ENCODE measurements around the gene BRD3OS. TPM values are rescaled to one million over a fixed set of nuclear protein-coding genes. Genes with fewer than 3 reads are reported as not detected.

The BRD3OS gene
- total and polyA plus RNA-seq, 2 of the 13 experiments (the other 11 are each of a cell fraction or from before 2014, with no cell fraction given): 4.9 to 5.7 TPM

DNA sequence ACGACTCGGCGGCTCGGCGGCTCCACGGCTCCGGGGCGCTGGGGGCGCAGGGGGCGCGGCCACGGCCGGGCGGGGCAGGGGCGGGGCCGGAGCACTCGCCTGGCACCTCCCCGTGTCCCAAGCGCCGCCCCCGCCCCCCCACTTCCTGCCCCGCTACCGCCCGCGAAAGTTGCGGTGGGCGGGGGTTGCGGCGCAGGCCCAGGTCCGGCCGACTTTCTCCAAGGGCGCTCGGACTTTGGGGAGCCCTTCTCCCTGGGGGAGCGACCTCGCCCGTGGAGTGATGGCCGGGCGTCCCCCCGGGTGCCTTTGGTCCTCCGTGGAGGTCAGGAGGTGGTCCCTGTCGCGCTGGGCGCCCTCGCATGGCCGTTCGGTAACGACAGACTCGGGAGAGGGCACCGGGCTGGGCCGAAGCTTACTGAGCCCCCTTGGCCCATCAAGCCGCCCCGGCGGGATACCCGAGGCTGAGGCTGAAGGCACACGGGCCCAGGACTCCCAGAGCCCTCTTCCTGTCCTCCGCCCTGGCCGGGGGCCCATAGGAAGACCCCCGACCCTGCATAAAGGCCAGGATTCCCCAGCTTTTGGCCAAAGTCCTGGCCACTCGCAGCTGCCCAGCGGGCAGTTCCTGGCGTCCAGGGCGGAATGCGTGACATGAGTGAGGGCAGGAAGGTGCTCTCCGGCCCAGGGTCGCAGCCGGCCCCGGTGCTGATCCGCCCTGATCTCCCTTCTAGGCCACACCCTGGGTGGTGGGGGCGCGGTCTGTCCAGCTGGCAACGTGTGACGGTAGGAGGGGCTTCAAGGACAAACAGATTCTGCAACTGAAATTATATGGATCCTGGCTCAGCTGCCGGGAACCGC lies 32.3 kb upstream of the BRD3OS start (continued):
- TF ChIP-seq, protein P1, sequence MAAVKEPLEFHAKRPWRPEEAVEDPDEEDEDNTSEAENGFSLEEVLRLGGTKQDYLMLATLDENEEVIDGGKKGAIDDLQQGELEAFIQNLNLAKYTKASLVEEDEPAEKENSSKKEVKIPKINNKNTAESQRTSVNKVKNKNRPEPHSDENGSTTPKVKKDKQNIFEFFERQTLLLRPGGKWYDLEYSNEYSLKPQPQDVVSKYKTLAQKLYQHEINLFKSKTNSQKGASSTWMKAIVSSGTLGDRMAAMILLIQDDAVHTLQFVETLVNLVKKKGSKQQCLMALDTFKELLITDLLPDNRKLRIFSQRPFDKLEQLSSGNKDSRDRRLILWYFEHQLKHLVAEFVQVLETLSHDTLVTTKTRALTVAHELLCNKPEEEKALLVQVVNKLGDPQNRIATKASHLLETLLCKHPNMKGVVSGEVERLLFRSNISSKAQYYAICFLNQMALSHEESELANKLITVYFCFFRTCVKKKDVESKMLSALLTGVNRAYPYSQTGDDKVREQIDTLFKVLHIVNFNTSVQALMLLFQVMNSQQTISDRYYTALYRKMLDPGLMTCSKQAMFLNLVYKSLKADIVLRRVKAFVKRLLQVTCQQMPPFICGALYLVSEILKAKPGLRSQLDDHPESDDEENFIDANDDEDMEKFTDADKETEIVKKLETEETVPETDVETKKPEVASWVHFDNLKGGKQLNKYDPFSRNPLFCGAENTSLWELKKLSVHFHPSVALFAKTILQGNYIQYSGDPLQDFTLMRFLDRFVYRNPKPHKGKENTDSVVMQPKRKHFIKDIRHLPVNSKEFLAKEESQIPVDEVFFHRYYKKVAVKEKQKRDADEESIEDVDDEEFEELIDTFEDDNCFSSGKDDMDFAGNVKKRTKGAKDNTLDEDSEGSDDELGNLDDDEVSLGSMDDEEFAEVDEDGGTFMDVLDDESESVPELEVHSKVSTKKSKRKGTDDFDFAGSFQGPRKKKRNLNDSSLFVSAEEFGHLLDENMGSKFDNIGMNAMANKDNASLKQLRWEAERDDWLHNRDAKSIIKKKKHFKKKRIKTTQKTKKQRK (IDR thresholded peaks at IDR 0.05; ENCODE audit: low read length): no peak
- TF ChIP-seq ZSCAN12 (CRISPR knock-in tag; IDR thresholded peaks at IDR 0.05) (no peak), HNRNPUL1 (IDR thresholded peaks at IDR 0.05; ENCODE audit: low read depth, low read length) (no peak), ZNF326 (CRISPR knock-in tag; IDR thresholded peaks at IDR 0.05; ENCODE audit: borderline replicate concordance) (no peak), MEF2D (CRISPR knock-in tag; IDR thresholded peaks at IDR 0.05) (0 out of 2 replicates have a peak, but pooled peaks have one; percentile 53), TARDBP (CRISPR knock-in tag; IDR thresholded peaks at IDR 0.05) (peak; percentile 11; the same call in 1 of the 2 replicates), TAF15 (IDR thresholded peaks at IDR 0.05; ENCODE audit: low read depth, low read length, poor library complexity, severe bottlenecking) (no peak), ZNF766 (CRISPR knock-in tag; IDR thresholded peaks at IDR 0.05; ENCODE audit: borderline replicate concordance) (no peak), ZNF547 (CRISPR knock-in tag; IDR thresholded peaks at IDR 0.05) (peak; percentile 65; the same call in 1 of the 2 replicates), MBD4 (IDR thresholded peaks at IDR 0.05; ENCODE audit: borderline replicate concordance, low read length) (no peak)
- TF ChIP-seq, protein P2, sequence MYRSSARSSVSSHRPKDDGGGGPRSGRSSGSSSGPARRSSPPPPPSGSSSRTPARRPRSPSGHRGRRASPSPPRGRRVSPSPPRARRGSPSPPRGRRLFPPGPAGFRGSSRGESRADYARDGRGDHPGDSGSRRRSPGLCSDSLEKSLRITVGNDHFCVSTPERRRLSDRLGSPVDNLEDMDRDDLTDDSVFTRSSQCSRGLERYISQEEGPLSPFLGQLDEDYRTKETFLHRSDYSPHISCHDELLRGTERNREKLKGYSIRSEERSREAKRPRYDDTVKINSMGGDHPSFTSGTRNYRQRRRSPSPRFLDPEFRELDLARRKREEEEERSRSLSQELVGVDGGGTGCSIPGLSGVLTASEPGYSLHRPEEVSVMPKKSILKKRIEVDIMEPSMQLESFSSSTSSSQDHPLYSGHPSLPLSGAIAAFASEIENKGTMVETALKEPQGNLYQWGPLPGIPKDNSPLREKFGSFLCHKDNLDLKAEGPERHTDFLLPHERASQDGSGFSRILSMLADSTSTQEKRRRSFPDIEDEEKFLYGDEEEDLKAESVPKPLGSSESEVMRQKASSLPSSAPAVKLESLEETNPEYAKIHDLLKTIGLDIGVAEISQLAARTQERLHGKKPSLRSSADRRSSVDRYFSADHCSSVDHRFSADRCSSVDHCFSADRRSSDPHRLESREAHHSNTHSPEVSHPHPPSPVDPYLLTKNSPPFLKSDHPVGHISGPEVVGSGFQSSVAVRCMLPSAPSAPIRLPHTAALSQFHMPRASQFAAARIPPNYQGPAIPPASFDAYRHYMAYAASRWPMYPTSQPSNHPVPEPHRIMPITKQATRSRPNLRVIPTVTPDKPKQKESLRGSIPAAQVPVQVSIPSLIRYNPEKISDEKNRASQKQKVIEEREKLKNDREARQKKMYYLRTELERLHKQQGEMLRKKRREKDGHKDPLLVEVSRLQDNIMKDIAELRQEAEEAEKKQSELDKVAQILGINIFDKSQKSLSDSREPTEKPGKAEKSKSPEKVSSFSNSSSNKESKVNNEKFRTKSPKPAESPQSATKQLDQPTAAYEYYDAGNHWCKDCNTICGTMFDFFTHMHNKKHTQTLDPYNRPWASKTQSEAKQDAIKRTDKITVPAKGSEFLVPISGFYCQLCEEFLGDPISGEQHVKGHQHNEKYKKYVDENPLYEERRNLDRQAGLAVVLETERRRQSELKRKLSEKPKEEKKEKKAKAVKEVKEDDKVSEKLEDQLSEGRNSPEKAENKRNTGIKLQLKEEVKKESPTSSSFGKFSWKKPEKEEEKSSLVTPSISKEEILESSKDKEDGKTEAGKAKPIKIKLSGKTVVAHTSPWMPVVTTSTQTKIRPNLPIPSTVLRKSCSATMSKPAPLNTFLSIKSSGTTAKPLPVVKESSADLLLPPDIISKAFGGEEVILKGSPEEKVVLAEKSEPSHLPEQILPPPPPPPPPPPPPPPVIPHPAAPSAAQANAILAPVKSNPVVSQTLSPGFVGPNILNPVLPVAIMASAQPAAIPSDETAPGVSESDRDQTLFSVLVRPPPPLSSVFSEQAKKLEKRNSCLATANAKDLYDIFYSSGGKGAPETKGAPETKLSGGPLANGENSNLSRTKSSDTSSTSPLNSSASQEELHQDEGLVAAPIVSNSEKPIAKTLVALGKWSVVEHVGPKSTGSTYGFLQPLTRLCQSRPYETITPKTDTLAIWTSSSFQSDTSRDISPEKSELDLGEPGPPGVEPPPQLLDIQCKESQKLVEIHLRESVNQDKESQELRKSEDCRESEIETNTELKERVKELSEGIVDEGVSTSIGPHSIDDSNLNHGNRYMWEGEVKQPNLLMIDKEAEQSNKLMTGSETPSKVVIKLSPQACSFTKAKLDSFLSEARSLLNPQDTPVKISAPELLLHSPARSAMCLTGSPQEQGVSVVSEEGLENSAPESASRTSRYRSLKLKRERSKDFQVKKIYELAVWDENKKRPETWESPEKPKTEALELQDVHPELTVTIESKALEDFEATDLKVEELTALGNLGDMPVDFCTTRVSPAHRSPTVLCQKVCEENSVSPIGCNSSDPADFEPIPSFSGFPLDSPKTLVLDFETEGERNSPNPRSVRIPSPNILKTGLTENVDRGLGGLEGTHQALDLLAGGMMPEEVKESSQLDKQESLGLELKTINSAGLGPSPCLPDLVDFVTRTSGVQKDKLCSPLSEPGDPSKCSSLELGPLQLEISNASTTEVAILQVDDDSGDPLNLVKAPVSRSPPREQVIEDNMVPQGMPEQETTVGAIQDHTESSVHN (CRISPR knock-in tag; IDR thresholded peaks at IDR 0.05): no peak
- TF ChIP-seq, protein P3, sequence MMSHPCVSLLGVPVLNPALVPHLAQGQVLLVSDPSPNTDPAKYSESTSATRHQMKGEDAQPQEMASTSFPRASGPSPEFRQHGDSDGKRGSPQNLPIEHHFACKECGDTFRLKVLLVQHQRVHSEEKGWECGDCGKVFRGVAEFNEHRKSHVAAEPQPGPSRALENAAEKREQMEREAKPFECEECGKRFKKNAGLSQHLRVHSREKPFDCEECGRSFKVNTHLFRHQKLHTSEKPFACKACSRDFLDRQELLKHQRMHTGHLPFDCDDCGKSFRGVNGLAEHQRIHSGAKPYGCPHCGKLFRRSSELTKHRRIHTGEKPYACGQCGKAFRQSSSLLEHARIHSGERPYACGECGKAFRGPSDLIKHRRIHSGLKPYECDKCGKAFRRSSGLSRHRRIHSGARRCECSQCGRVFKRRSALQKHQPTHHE (CRISPR knock-in tag; IDR thresholded peaks at IDR 0.05; ENCODE audit: borderline replicate concordance): no peak
